ENCODE results near the gene ASAP3. TPM values are rescaled to one million over a fixed set of nuclear protein-coding genes. Genes with fewer than 3 reads are reported as not detected.
A peak's percentile ranks its signal among the peaks of the same experiment; 100 is the strongest.

The ASAP3 gene
- total RNA-seq, 1 donor from 2014 or later, result 3.4 TPM

DNA sequence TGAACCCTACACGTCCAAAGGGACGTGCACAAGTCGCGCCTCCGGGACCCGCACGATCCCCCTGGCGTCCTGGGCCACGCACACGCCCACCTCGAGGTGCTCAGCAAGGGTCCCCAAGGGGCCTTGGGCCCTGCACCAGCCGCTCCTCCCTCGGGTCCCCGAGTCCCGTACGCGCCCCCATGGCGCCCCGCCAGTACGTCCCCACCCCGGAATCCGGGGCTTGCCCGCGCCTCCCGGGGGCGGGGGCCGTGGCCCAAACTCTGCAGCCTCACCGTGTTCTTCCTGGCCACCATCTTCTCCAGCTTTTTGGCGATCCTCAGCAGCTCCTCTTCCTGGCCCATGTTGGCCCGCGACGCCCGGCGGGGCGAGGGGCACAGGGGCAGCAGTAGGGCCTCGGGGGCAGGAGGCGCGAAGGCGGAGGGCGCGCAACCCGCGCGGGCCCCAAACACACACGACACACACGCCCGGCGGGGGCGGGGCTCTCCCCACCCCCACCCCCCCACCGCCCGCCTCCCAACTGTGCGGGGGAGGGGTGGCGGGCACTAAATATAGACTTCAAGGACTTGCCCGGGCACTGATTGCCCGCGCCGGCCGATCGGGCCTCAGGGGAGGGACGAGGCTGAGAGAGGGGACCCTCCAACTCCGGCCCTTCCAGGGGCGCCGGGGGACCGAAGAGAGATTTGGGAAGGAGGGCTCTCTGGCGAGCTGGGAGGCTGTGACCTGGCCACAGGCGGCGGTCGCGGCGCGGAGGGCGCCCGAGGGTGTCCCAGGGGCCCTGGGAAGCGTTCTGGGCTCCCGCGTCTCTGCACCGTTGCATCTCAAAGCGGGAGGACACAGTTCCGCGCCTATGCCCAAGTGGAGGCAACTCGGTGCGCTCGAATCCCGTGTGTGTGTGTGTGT lies 59.4 kb downstream of the ASAP3 start, which contains the start of gene TCEA3:
TCEA3 (minus strand) TSS at position 456 of the 900 bp plus-strand sequence; CDS start at position 341, 115 bp downstream.
- DNase-seq (ENCODE audit: low read depth in 2 of 2), result peak in 1 of 2 donors; percentile 32

DNA sequence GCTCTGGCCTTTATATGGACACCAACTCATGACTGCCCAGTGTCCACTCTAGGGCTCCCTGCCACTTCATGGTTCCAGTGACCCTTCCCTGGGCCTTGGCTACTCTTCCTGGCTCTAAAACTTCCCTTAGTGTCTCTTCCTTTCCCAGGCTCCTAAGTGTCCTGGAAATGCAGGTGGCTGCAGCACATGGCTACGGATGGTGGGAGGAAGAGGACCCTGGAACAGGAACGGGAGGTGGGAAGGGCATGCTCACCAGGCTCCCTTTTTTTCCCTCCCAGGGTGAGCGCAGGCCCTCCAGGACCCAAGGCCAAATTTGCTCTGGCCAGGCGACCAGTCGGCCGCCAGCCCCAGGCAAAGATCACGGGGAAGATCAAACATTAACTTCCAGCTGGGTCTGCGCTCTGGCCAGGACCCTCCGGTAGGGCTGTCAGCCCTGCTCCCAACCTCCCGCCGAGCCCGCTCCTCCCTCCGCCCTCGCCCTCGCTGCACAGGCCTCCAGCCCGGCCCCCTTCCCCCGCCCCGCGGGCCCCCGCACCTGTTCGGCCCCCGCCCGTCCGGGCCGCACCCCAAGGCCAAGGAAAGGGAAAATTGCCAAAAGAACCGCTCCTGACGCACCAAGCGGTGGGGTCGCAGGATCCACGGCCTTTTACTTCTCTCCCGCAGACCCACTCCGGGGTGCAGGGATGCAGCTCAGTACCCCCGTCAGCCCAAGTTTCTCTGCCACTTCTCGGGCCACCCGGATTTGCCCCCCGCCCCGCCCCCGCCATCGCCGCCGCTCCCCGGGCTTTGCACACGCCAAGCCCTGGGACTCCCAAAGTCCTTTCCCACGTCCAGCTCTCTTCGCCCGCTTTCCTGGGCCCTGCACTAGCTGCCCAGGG lies 60.3 kb downstream of the ASAP3 start:
- no peak for DNase-seq (ENCODE audit: low read depth in 2 of 2)

DNA sequence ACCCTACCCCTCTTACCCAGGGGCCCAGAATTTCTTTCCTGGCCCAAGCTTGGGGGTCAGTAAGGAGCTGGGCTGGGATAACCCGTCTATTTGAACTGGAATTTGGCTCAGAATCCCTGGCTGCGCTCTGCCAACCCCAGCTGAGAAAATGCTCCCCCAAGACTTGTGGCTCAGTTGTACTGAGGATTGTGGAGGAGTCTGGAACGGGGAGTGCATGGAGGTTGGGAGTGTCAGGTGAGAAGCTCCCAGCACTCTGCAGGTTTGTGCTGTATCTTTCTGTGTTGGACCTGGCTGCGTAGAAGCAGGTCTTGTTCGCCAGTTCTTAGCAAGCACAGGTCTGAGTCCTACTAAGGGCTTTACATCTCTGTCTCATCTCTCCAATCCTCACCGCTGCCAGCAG lies 61.0 kb downstream of the ASAP3 start:
- DNase-seq (ENCODE audit: low read depth in 2 of 2), result no peak

- DNase-seq (ENCODE audit: low read depth in 2 of 2), result peak in 1 of 2 donors; percentile 80
Observed at GRCh38 chr1:23422241-23422877, 61.6 kb downstream of the ASAP3 start.

GRCh38 chr1:23421753-23422240 lies 62.2 kb downstream of the ASAP3 start:
- DNase-seq (ENCODE audit: low read depth in 2 of 2), result peak in 1 of 2 donors; percentile 28

GRCh38 chr1:23421343-23421742 lies 62.6 kb downstream of the ASAP3 start:
- DNase-seq (ENCODE audit: low read depth in 2 of 2), result no peak

DNA sequence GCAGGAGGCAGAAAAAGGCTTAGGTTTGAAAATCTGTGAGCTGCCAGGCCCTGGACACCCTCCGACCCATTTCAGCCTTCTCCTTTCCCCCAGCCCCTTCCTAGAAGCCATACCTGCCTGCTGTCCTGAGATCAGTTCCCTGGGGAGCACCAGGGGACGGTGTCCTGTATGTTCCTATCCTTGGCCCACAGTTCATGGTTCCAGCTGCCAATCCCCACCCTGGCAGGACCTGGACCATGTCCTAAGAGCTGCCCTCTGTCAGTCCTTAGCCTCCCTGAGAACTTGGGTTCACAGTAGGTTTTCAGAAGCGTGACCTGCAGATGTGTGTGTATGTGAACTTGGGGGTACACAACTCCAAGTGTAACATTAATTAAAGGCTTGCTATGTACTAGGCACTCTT lies 63.2 kb downstream of the ASAP3 start:
- DNase-seq (ENCODE audit: low read depth in 2 of 2), result no peak

GRCh38 chr1:23419180-23419579 lies 64.8 kb downstream of the ASAP3 start:
- DNase-seq (ENCODE audit: low read depth in 2 of 2), result no peak

GRCh38 chr1:23417570-23417969 lies 66.4 kb downstream of the ASAP3 start:
- peak in 1 of 2 donors; percentile 26 for DNase-seq (ENCODE audit: low read depth in 2 of 2)

DNA sequence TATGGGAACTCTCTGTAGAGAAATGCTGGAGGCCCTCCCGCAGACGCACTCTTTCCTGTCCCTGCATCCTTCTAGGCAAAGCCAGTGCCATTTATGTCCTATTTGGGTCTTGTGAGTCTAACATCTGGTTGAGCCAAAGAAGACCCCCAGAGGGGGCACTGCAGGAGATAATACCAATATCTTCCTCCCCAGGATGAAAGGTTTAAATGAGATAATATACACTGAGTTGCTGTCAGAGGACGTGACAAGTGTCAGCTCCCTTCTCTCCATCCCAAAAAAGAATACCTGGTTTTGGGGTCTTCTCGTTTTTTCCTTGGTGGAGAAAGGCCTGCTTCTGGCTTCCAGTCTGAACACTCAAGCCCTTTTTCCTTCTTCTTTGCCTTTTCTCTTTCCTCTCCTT lies 67.0 kb downstream of the ASAP3 start:
- no peak for DNase-seq (ENCODE audit: low read depth in 2 of 2)

DNA sequence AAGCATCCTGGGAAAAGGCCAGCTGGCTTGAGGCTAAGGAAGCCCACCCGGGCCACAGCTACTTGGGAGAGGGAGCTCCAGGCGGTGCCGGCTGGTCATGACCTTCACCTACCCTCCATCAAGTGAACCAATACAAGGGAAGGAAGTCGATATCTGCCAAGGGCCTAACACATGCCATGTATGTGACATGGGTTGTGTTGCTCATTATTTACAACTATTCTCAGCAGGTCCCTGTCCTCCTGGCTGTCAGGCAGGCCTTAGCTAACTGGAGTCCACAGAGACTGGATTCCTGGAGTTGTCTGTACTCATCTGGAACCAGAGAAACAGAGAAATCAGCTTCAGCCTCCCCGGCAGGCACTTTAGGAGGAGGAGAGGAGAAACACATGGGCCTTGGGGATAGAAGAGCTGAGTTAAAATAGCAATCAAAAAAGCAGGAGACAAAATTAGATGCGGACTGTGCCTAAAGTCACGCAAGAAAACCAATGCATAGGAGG lies 75.1 kb downstream of the ASAP3 start:
- DNase-seq (ENCODE audit: low read depth in 2 of 2), result no peak

DNA sequence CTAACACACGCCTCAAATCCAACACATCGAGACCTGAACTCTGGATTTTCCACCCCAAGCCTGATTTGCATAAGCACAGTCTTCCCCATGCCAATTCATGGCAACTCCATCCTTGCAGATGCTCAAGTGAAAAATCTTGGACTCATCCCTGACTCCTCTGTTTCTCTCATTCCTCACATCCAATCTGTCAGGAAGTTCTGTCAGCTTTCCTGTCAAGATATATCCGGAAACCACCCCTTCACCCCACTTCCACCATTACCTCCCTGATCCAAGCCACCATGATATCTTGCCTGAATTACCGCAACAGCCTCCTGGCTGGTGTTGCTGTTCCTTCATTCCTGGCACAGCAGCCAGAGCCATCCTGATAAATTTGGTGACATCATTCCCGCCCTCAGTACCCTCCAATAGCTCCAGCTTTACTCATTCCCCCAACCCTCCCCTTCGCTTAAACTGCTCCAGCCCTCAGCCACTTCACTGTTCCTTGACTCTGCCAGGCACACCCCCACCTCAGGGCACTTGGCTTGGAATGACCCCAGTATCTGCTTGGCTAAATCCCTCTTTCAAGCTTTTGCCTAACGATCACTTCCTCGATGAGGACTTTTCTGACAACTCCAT lies 76.9 kb downstream of the ASAP3 start:
- DNase-seq (ENCODE audit: low read depth in 2 of 2), result no peak

GRCh38 chr1:23405946-23406345 lies 78.0 kb downstream of the ASAP3 start:
- DNase-seq (ENCODE audit: low read depth in 2 of 2), result no peak

DNA sequence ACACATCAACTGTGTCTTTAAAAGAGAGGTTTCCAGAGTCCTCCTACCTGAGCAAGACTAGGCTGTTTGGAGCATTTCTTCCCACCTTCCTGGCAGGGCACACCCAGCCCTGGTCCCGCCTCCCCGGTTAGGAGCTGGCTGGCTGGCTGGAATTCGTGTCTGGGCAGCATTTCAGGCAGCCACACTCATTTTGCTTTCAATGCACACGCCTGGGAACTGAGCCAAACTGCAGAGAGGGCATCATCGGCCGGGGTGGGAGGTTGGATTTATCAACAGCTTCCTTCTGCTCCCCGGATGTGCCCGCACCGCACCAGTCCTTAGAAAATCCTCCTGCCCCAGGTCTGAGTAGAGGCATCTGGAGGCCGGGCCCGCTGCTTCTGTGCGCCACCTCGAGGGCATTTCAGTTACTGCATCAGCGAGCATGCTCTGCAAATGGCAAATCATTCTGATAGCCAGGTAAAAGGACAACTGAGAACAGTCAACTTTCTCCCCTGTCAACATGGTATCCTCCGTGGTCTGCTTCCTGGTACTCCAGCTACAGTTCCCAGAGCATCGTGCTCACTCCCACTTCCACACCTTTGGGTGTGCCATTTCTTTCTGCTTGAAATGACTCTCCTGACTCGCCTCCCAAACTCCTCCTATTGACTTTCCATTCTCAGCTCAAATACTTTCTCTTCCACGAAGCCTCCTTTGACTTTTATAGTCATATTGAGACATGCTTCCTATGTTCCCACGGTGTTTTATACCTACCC lies 80.1 kb downstream of the ASAP3 start:
- peak; percentile 79 for DNase-seq (ENCODE audit: low read depth in 2 of 2)

DNA sequence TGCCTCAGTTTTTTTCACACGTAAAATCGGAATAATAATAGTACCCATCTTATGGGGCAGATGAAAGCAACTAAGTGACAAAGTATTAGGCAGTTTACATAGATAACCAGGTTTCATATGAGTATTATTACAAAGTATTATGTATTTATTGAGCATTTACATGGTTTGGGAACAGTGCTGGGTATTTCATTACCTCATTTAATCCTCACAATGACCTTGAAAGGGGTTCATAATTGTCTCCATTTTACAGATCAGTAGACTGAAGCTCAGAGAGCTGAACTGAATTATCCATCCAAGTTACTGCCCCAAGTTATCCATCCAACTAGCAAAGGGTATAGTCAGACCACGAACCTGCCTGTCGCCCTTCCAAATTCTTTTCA lies 80.6 kb downstream of the ASAP3 start:
- no peak for DNase-seq (ENCODE audit: low read depth in 2 of 2)

DNA sequence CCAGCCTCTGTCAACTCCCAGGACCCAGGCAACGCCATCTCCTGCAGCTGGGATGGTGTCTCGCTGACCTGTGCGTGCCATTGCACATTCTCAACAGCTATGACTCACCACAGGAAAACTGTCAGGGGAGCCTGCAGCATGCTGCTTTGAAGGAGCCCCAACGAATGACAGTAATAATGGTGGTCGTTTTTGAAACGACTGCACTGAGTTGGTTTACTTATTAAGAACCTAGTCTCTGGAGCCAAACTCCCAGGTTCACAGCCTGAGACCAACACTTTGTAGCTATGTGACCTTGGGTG lies 81.0 kb downstream of the ASAP3 start:
- peak; percentile 74 to 91 for DNase-seq (ENCODE audit: low read depth in 2 of 2)

GRCh38 chr1:23402286-23403037 lies 81.5 kb downstream of the ASAP3 start:
- DNase-seq (ENCODE audit: low read depth in 2 of 2), result no peak

DNA sequence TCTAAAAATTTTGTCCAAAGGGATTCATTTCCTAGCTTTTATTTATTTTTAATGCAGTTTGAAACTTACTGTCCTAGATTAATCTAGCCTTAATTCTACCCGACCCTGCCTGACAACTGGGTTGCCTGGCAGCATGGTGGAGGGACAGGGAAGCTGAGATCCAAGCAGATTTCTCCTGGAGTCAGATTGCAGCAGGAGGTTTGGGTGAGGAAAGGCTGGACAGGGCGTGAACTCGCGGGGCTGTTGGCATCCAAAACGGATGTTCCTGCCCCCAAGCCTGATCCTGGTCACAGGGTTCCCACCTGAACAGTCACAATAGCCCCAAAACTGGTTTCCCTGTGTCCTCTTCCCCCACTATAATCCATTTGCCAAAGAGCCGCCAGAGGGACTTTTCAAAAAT lies 82.7 kb downstream of the ASAP3 start:
- no peak for DNase-seq (ENCODE audit: low read depth in 2 of 2)

DNA sequence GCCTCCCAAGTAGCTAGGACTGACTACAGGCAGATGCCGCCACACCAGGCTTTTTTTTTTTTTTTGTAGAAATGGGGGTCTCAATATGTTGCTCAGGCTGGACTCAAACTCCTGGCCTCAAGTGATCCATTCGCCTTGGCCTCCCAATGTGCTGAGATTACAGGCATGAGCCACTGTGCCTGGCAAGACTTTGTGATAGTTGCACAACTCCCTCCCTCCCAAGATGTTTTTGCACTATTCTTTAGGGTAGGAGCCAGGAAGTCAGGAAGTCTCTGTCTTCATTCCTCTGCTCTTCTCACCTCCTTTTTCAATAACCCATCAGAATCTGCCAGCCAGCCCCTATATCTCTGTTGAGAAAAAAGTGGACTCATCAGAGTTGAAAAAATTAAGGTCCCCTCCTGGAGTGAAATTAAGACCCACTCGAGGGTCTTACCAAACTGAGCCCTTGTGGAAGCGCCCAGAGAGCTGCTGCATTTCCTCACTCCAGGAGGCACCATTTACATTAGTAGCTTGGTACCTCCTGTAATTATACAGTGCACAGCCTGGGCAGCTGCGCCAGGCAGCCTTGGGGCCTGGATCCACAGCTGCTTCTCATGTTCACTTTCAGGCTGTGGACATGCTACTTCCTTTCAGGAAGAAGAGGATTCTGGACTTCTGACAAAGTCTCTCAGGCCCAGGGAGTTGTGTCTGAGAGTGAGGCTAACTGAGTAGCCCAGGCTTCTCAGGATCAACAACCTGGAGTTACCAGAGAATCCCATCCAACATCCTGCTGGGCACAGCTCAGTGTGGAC lies 83.5 kb downstream of the ASAP3 start:
- DNase-seq (ENCODE audit: low read depth in 2 of 2), result peak in 1 of 2 donors; percentile 66
